B cell (primary cell): ENCODE results near the gene CITED4. TPM values are rescaled to one million over a fixed set of nuclear protein-coding genes. Genes with fewer than 3 reads are reported as not detected.

Experiments used
- ATAC-seq: fragments of 200-7000 bp; cut with Tn5 transposase; one replicate; pipeline ENCODE4 v1.10.0; 2021; ENCODE audit warnings: low read depth, mild to moderate bottlenecking, moderate number of reproducible peaks, moderate library complexity
- CTCF ChIA-PET: fragments of 350-600 bp; sonication (Branson Sonifier 250); formaldehyde crosslinking; loops from one replicate; lab custom pipeline; 2021; ENCODE audit warnings: antibody characterized with exemption, inconsistent platforms; lab: Charles Lee
- POLR2A ChIA-PET: fragments of 350-600 bp; sonication (Branson Sonifier 250); formaldehyde crosslinking; loops from one replicate; lab custom pipeline; 2021; ENCODE audit warnings: antibody characterized with exemption; lab: Charles Lee
- DNase-seq: peaks from one replicate; pipeline ENCODE4 v3.0.0; 2013
- H2AFZ ChIP-seq: 2 replicates; pipeline ENCODE4 v1.6.1; 2012; ENCODE audit warnings: mild to moderate bottlenecking, low read depth, low read length; ENCODE audit not compliant: insufficient read depth, poor library complexity, severe bottlenecking
- H3K27ac ChIP-seq, 2 donors: 1 replicate in 1 of 2; 2 replicates in 1 of 2; pipeline ENCODE4 v1.5.1; 2012 to 2013; ENCODE audit warnings: low read length in 2 of 2, mild to moderate bottlenecking in 2 of 2, moderate library complexity in 1 of 2
- H3K27me3 ChIP-seq, 4 experiments: fragments of 200-600 bp in 1 of 4; sonication (generic) in 1 of 4; replicated peaks in 1 of 4; 1 replicate in 2 of 4; 2 replicates in 2 of 4; pipeline versions ENCODE4 v1.6.1 to v1.7.0; 2013 to 2016; ENCODE audit warnings: low read length in 3 of 4, mild to moderate bottlenecking in 2 of 4, mixed read lengths in 1 of 4, moderate library complexity in 1 of 4; ENCODE audit not compliant: insufficient read depth in 4 of 4, control insufficient read depth in 3 of 4; ENCODE audit errors: control extremely low read depth in 1 of 4
- H3K36me3 ChIP-seq, 2 experiments: replicated peaks in 1 of 2; 1 replicate in 1 of 2; 2 replicates in 1 of 2; pipeline versions ENCODE4 v1.6.1 to v1.7.1; 2013; ENCODE audit warnings: low read length in 1 of 2; ENCODE audit not compliant: insufficient read depth in 2 of 2, control insufficient read depth in 1 of 2; ENCODE audit errors: control extremely low read depth in 1 of 2, extremely low read depth in 1 of 2
- H3K4me1 ChIP-seq, 2 donors: fragments of 200-600 bp in 1 of 2; sonication (generic) in 1 of 2; 1 replicate in 1 of 2; 2 replicates in 1 of 2; pipeline versions ENCODE4 v1.5.1 to v1.6.1; 2013 to 2017; ENCODE audit warnings: low read length in 2 of 2; ENCODE audit not compliant: control insufficient read depth in 2 of 2, insufficient read depth in 2 of 2
- H3K4me2 ChIP-seq: replicated peaks from 2 replicates; pipeline ENCODE3; 2012; ENCODE audit warnings: mild to moderate bottlenecking, low read depth, low read length; ENCODE audit not compliant: poor library complexity, severe bottlenecking
- H3K4me3 ChIP-seq, 5 experiments: fragments of 200-600 bp in 1 of 5; sonication (generic) in 1 of 5; 1 replicate in 3 of 5; 2 replicates in 2 of 5; pipeline versions ENCODE4 v1.5.1 to v1.7.0; 2011 to 2016; ENCODE audit warnings: low read length in 4 of 5, mild to moderate bottlenecking in 4 of 5, low read depth in 2 of 5, control low read depth in 1 of 5, moderate library complexity in 1 of 5; ENCODE audit not compliant: insufficient read depth in 1 of 5; ENCODE audit errors: control extremely low read depth in 1 of 5, extremely low read depth in 1 of 5
- H3K79me2 ChIP-seq: fragments of 200-600 bp; sonication (generic); one replicate; pipeline ENCODE4 v1.6.0; 2016; ENCODE audit warnings: low read length; ENCODE audit not compliant: control insufficient read depth, insufficient read depth
- H3K9ac ChIP-seq: fragments of 200-600 bp; sonication (generic); 2 replicates; pipeline ENCODE4 v1.6.1; 2017; ENCODE audit warnings: mild to moderate bottlenecking, low read length, moderate library complexity
- H3K9me3 ChIP-seq, 3 donors: one replicate each; pipeline versions ENCODE4 v1.6.1 to v1.7.1; 2013; ENCODE audit warnings: low read length in 2 of 3; ENCODE audit not compliant: control insufficient read depth in 2 of 3, insufficient read depth in 1 of 3; ENCODE audit errors: control extremely low read depth in 1 of 3
- H4K20me1 ChIP-seq: 2 replicates; pipeline ENCODE4 v1.6.0; 2012; ENCODE audit warnings: mild to moderate bottlenecking, low read length; ENCODE audit not compliant: insufficient read depth, control insufficient read depth, poor library complexity, severe bottlenecking
- H3K27ac Mint-ChIP-seq: one replicate; pipeline ENCODE4 v1.8.0; 2021; ENCODE audit warnings: mixed read lengths
- H3K27me3 Mint-ChIP-seq: one replicate; pipeline ENCODE4 v1.8.0; 2021; ENCODE audit warnings: mixed read lengths
- H3K4me1 Mint-ChIP-seq: one replicate; pipeline ENCODE4 v1.8.0; 2021; ENCODE audit warnings: mixed read lengths
- H3K4me3 Mint-ChIP-seq: one replicate; pipeline ENCODE4 v1.8.0; 2021; ENCODE audit warnings: mixed read lengths
- H3K9me3 Mint-ChIP-seq: one replicate; pipeline ENCODE4 v1.8.0; 2022; ENCODE audit warnings: mixed read lengths; ENCODE audit not compliant: insufficient read depth
- CTCF ChIP-seq: fragments of 200-600 bp; IDR thresholded peaks from one replicate; pipeline ENCODE4 v1.8.0; 2022; ENCODE audit warnings: antibody characterized with exemption, mild to moderate bottlenecking
- EZH2 ChIP-seq: IDR thresholded peaks from 2 replicates; pipeline ENCODE4 v1.6.1; 2012; ENCODE audit warnings: borderline replicate concordance, low read depth, mild to moderate bottlenecking, moderate library complexity, low read length; ENCODE audit not compliant: insufficient read depth, poor library complexity, severe bottlenecking
- WGBS: methylation state at CpG from one replicate; pipeline ENCODE4 v1.1.5; 2013; ENCODE audit warnings: missing lambda C conversion rate; ENCODE audit not compliant: insufficient coverage; 5-methylcytosine and 5-hydroxymethylcytosine counted together
- intact Hi-C: fragments of 100-400 bp; cut with micrococcal nuclease; formaldehyde crosslinking; loops from one replicate; pipeline ENCODE4 v1.10.0; 2022
- polyA plus RNA-seq: library from polyadenylated mRNA; depleted of rRNA; stranded (reverse); fragments of >200 nt; gene quantifications from 2 replicates; pipeline ENCODE4 v1.2.3, GENCODE V29; 2012
- total RNA-seq, 2 donors: library from RNA; stranded (reverse); fragments of 120-200 nt in 1 of 2; gene quantifications; 1 replicate in 1 of 2; 2 replicates in 1 of 2; pipeline versions ENCODE4 v1.2.3 to v1.2.4, GENCODE V29; 2013 to 2022

Gene CITED4
- total and polyA plus RNA-seq, 2 donors (not counting 1 experiment from before 2014, with no cell fraction given), result 3.2 to 5.6 TPM

GRCh38 chr1:40833979-40834378 is 28.2 kb downstream of the CITED4 start:
- Mint-ChIP-seq H3K4me1 (no peaks in the 10 kb centered on the region), H3K4me3 (no peak overlapping the region), H3K9me3 (peaks cover 2% of the 10 kb centered on the region), H3K27ac (no peak overlapping the region), H3K27me3 (no peaks in the 10 kb centered on the region)
- WGBS, result 92% methylated on average over 1 of the region's 1 CpG
- no peaks in the 10 kb centered on the region for H3K79me2 ChIP-seq
- CTCF ChIA-PET, result interaction anchor here (0.6 to 1.0 kb wide), 3 partner anchors 59 to 511 kb away, joined by 3 to 4 read pairs (median 3); no protein-coding TSS in a partner anchor
- no peak overlapping the region for H3K4me2 ChIP-seq
- H3K4me3 ChIP-seq, result no peak overlapping the region
- no peak overlapping the region for H3K9ac ChIP-seq
- H2AFZ ChIP-seq, result no peak overlapping the region
- intact Hi-C loops, result no loop called here
- no peak overlapping the region for H3K27ac ChIP-seq
- DNase-seq (no peak), ATAC-seq (no peak)
- no peaks in the 10 kb centered on the region for H3K36me3 ChIP-seq
- H3K9me3 ChIP-seq, result peaks cover 0 to 5% (median 0%) of the 10 kb centered on the region in 3 donors
- H3K27me3 ChIP-seq, result no peaks in the 10 kb centered on the region
- no peaks in the 10 kb centered on the region for H4K20me1 ChIP-seq
- H3K4me1 ChIP-seq, result no peaks in the 10 kb centered on the region
- POLR2A ChIA-PET, result no interaction called here
- TF ChIP-seq EZH2, result no peak
- TF ChIP-seq CTCF, result no peak

GRCh38 chr1:40831001-40831732 is 31.0 kb downstream of the CITED4 start:
- 98% methylated on average over 19 of the region's 22 CpGs for WGBS
- Histone ChIP-seq H3K4me3 (no peak overlapping the region), H3K27ac (no peak overlapping the region), H3K27me3 (no peaks in the 10 kb centered on the region), H3K79me2 (no peaks in the 10 kb centered on the region), H3K9ac (no peak overlapping the region), H3K4me1 (peaks cover under 1 to 2% of the 10 kb centered on the region in 2 donors), H3K4me2 (no peak overlapping the region), H4K20me1 (no peaks in the 10 kb centered on the region), H2AFZ (no peak overlapping the region), H3K36me3 (no peaks in the 10 kb centered on the region), H3K9me3 (no peaks in the 10 kb centered on the region)
- ATAC-seq (no peak), DNase-seq (no peak)
- Mint-ChIP-seq H3K4me1 (peaks cover 3% of the 10 kb centered on the region), H3K9me3 (no peaks in the 10 kb centered on the region), H3K4me3 (no peak overlapping the region), H3K27me3 (no peaks in the 10 kb centered on the region), H3K27ac (no peak overlapping the region)
- ChIA-PET POLR2A (no interaction called here), CTCF (interaction anchor here (0.5 to 1.6 kb wide), 3 partner anchors 20 to 579 kb away, joined by 3 to 5 read pairs (median 3); no protein-coding TSS in a partner anchor)
- no peak for TF ChIP-seq EZH2
- TF ChIP-seq CTCF, result no peak
- intact Hi-C loops, result no loop called here
